Measurements from ENCODE around the gene FIZ1. TPM values are rescaled to one million over a fixed set of nuclear protein-coding genes. Genes with fewer than 3 reads are reported as not detected.

FIZ1 gene
- total and polyA plus RNA-seq, 2 donors from 2014 or later, result 11.9 to 17.9 TPM

GRCh38 chr19:55598719-55599467 is 424 bp downstream of the FIZ1 start:
- Histone ChIP-seq H3K9me3 (ENCODE audit: control insufficient read depth in 2 of 3, insufficient read depth in 1 of 3, low read length in 3 of 3) (no peaks in the 10 kb centered on the region), H3K27ac (ENCODE audit: low read depth in 2 of 2, low read length in 2 of 2) (peak overlapping the region; percentile 98 to 99), H3K9ac (ENCODE audit: low read length in 3 of 3) (peak overlapping the region in 2 of 3 donors; percentile 12 to 97), H3K27me3 (ENCODE audit: control insufficient read depth, insufficient read depth, low read length) (no peaks in the 10 kb centered on the region), H3K4me3 (ENCODE audit: low read length in 3 of 3) (peak overlapping the region; percentile 50 to 99 (median 98)), H3K4me1 (ENCODE audit: control insufficient read depth in 2 of 3, insufficient read depth in 2 of 3, low read depth in 1 of 3, low read length in 3 of 3) (peaks cover 0 to 8% (median 3%) of the 10 kb centered on the region in 3 donors), H3K36me3 (ENCODE audit: control insufficient read depth in 2 of 3, insufficient read depth in 3 of 3, low read length in 3 of 3) (peaks cover 0 to 10% (median 3%) of the 10 kb centered on the region in 3 donors)
- FAIRE-seq (peak; percentile 74), DNase-seq (peak; percentile 96 to 98 (median 97))
- TF ChIP-seq, protein P1, sequence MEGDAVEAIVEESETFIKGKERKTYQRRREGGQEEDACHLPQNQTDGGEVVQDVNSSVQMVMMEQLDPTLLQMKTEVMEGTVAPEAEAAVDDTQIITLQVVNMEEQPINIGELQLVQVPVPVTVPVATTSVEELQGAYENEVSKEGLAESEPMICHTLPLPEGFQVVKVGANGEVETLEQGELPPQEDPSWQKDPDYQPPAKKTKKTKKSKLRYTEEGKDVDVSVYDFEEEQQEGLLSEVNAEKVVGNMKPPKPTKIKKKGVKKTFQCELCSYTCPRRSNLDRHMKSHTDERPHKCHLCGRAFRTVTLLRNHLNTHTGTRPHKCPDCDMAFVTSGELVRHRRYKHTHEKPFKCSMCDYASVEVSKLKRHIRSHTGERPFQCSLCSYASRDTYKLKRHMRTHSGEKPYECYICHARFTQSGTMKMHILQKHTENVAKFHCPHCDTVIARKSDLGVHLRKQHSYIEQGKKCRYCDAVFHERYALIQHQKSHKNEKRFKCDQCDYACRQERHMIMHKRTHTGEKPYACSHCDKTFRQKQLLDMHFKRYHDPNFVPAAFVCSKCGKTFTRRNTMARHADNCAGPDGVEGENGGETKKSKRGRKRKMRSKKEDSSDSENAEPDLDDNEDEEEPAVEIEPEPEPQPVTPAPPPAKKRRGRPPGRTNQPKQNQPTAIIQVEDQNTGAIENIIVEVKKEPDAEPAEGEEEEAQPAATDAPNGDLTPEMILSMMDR (IDR thresholded peaks at IDR 0.05; ENCODE audit: borderline replicate concordance, extremely low read depth, insufficient read depth), result no peak
- intact Hi-C loops (cut with DNase I), result no loop called here

DNA sequence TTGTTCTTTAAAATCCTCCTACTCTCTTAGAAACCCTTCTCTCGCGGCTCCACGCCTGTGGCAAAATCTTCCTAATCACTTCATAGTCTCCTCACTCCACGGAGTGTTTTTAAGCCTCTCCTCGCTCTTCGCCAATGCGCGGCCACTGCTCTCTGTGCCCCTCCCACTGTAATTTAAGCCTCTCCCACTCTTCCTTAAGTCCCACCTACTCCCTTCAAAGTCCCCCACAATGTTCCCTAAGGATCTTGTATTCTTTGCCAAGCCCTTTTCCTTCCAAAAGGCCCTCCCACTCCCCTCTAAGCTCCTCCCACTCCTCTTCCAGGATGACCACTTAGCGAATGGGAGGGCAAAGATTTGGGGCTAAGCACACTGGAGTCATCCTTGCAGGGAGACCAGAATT is 1.3 kb downstream of the FIZ1 start:
- Histone ChIP-seq H3K27me3 (ENCODE audit: control insufficient read depth, insufficient read depth, low read length) (no peaks in the 10 kb centered on the region), H3K9me3 (ENCODE audit: control insufficient read depth in 2 of 3, insufficient read depth in 1 of 3, low read length in 3 of 3) (no peaks in the 10 kb centered on the region), H3K9ac (ENCODE audit: low read length in 3 of 3) (no peak overlapping the region), H3K36me3 (ENCODE audit: control insufficient read depth in 2 of 3, insufficient read depth in 3 of 3, low read length in 3 of 3) (peaks cover 0 to 10% (median 3%) of the 10 kb centered on the region in 3 donors), H3K4me1 (ENCODE audit: control insufficient read depth in 2 of 3, insufficient read depth in 2 of 3, low read depth in 1 of 3, low read length in 3 of 3) (peaks cover 0 to 8% (median 3%) of the 10 kb centered on the region in 3 donors), H3K4me3 (ENCODE audit: low read length in 3 of 3) (no peak overlapping the region), H3K27ac (ENCODE audit: low read depth in 2 of 2, low read length in 2 of 2) (no peak overlapping the region)
- FAIRE-seq (no peak), DNase-seq (peak in 1 of 5 donors; percentile 70)
- intact Hi-C loops (cut with DNase I), result no loop called here
- TF ChIP-seq, protein P1 (IDR thresholded peaks at IDR 0.05; ENCODE audit: borderline replicate concordance, extremely low read depth, insufficient read depth), result no peak

DNA sequence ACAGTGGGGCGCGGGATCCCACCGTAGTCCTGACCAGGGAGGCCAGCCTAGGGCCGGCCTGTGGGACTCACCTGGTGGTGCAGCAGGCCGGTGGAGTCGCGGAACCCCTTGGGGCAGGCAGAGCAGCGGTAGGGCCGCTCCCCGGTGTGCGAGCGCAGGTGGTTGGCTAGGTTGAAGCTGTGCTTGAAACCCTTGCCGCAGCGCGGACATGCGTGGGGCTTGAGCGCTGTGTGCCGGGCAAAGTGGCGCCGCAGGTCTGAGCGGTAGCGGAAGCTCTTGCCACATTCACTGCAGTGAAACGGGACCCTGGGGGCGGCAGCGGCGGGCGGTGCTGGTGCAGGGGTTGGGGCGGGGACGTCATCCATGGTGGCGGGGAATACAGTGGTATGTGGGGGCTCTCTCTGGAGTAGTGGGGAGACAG is 1.8 kb downstream of the FIZ1 start:
- intact Hi-C loops (cut with DNase I), result no loop called here
- Histone ChIP-seq H3K4me1 (ENCODE audit: control insufficient read depth in 2 of 3, insufficient read depth in 2 of 3, low read depth in 1 of 3, low read length in 3 of 3) (peaks cover 0 to 8% (median 3%) of the 10 kb centered on the region in 3 donors), H3K9ac (ENCODE audit: low read length in 3 of 3) (no peak overlapping the region), H3K36me3 (ENCODE audit: control insufficient read depth in 2 of 3, insufficient read depth in 3 of 3, low read length in 3 of 3) (peaks cover 0 to 10% (median 3%) of the 10 kb centered on the region in 3 donors), H3K4me3 (ENCODE audit: low read length in 3 of 3) (no peak overlapping the region), H3K27me3 (ENCODE audit: control insufficient read depth, insufficient read depth, low read length) (no peaks in the 10 kb centered on the region), H3K27ac (ENCODE audit: low read depth in 2 of 2, low read length in 2 of 2) (no peak overlapping the region), H3K9me3 (ENCODE audit: control insufficient read depth in 2 of 3, insufficient read depth in 1 of 3, low read length in 3 of 3) (no peaks in the 10 kb centered on the region)
- TF ChIP-seq, protein P1 (IDR thresholded peaks at IDR 0.05; ENCODE audit: borderline replicate concordance, extremely low read depth, insufficient read depth), result no peak
- DNase-seq (peak in 2 of 5 donors; percentile 80 to 81), FAIRE-seq (no peak)
